AG04449 (cell line): ENCODE data around the gene SEM1.

Experiments
- CTCF ChIA-PET: fragments of 350-600 bp; formaldehyde crosslinking; extraction: SDS; loops from one replicate; lab custom pipeline; 2021; ENCODE audit warnings: antibody characterized with exemption; lab: Yijun Ruan, JAX
- POLR2A ChIA-PET: fragments of 400-600, 350-600 bp; formaldehyde crosslinking; extraction: SDS; loops from one replicate; lab custom pipeline; 2020; ENCODE audit warnings: antibody characterized with exemption, inconsistent platforms; lab: Yijun Ruan, JAX
- DNase-seq: peaks from one replicate; pipeline ENCODE4 v3.0.0-alpha.2; 2010; ENCODE audit warnings: low read depth, low spot score
- H3K4me3 ChIP-seq: 2 replicates; pipeline ENCODE4 v1.5.1; 2011; ENCODE audit warnings: low read depth, mild to moderate bottlenecking, control low read depth, low read length
- CTCF ChIP-seq: IDR thresholded peaks from one replicate; pipeline ENCODE4 v1.5.1; 2011; ENCODE audit warnings: mild to moderate bottlenecking, moderate library complexity, low read length, control low read depth, inconsistent platforms; ENCODE audit not compliant: insufficient read depth; ENCODE audit errors: missing control alignments

Gene SEM1

GRCh38 chr7:96697822-96698221 is 11.8 kb downstream of the SEM1 start:
- H3K4me3 ChIP-seq: no peak overlapping the region
- TF ChIP-seq CTCF: no peak
- ChIA-PET CTCF (no interaction called here), POLR2A (no interaction called here)
- DNase-seq: no peak

GRCh38 chr7:96695581-96695980 is 14.1 kb downstream of the SEM1 start:
- DNase-seq: no peak
- TF ChIP-seq CTCF: no peak
- H3K4me3 ChIP-seq: no peak overlapping the region
- ChIA-PET CTCF (interaction anchor here (1.1 kb wide), 1 partner anchor 10 kb away, joined by 3 read pairs; no protein-coding TSS in a partner anchor), POLR2A (no interaction called here)

DNA sequence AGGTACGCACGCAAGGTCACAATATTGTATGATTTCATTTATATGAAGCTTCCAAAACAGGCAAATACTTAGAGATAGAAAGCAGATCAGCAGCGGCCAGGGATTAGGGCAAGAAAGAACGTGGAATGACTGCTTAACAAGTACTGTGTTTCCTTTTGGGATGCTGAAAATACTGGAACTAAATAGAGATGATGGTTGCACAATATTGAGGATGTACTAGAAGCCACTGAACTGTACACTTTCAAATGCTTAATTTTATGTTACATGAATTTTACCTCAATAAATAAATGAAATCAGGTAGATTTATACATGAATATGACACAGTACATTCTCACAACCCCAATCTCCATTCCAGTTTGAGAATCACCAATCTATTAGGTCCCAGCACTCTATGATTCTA is 15.6 kb downstream of the SEM1 start:
- DNase-seq: no peak
- no peak overlapping the region for H3K4me3 ChIP-seq
- ChIA-PET POLR2A (no interaction called here), CTCF (no interaction called here)
- TF ChIP-seq CTCF: no peak

- ChIA-PET CTCF (no interaction called here), POLR2A (no interaction called here)
- H3K4me3 ChIP-seq: no peak overlapping the region
- DNase-seq: no peak
- TF ChIP-seq CTCF: no peak
Observed at GRCh38 chr7:96691702-96692101, 17.9 kb downstream of the SEM1 start.

DNA sequence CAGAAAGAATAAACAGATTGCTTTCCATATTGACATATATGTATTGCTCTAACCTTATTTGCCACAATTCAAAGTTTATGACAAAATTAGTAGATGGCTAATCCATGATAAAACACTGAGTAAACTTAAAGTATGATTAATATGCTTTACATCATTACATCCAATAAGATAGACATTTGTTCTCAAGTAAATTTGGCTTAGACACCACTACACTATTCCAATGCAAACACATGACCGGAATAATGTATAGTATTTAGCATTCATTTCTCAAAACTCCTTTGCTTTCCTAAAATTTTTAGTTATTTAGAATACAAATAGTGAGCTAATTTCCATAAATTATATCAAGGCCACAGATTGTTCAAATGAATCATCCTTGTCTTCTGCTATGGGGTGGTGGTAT is 20.2 kb downstream of the SEM1 start:
- CTCF ChIA-PET: no interaction called here
- no peak for TF ChIP-seq CTCF

GRCh38 chr7:96686305-96686704 is 23.3 kb downstream of the SEM1 start:
- ChIA-PET CTCF (no interaction called here), POLR2A (no interaction called here)
- peak; percentile 23 for DNase-seq
- no peak overlapping the region for H3K4me3 ChIP-seq
- TF ChIP-seq CTCF: no peak

More for the DNA sequence above, 20.2 kb downstream of the SEM1 start:
- H3K4me3 ChIP-seq: no peak overlapping the region
- DNase-seq: no peak
- POLR2A ChIA-PET: no interaction called here
